ENCODE results near the gene CASP12. TPM values are rescaled to one million over a fixed set of nuclear protein-coding genes. Genes with fewer than 3 reads are reported as not detected.

Gene CASP12
- total and polyA plus RNA-seq, 2 of the 4 experiments (the other 2 are of a cell fraction): 0.07 TPM; not detected in 1

DNA sequence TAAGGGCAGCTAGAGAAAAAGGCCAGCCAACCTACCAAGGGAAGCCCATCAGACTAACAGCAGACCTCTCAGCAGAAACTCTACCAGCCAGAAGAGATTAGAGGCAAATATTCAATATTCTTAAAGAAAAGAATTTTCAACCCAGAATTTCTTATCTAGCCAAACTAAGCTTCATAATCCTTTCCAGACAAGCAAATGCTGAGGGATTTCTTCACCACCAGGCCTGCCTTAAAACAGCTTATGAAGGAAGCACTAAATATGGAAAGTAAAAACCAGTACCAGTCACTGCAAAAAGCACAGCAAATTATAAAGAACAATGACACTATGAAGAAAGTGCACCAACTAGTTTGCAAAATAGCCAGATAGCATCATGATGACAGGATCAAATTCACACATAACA lies 30.6 kb upstream of the CASP12 start:
- Histone ChIP-seq H3K36me3 (ENCODE audit: control insufficient read depth, insufficient read depth, low read length) (no peaks in the 10 kb centered on the region), H2BK120ac (ENCODE audit: low read depth, low read length) (no peak overlapping the region), H3K9ac (ENCODE audit: low read depth, low read length) (no peak overlapping the region), H3K27me3 (ENCODE audit: control insufficient read depth, insufficient read depth, low read length) (no peaks in the 10 kb centered on the region), H3K23ac (ENCODE audit: low read depth, low read length) (no peak overlapping the region), H3K18ac (ENCODE audit: low read depth, low read length) (no peak overlapping the region), H3K56ac (ENCODE audit: extremely low read depth, insufficient read depth, low read length) (no peak overlapping the region), H3K4me1 (ENCODE audit: control insufficient read depth, insufficient read depth, low read length) (no peaks in the 10 kb centered on the region), H3K4ac (ENCODE audit: low read depth, low read length) (no peak overlapping the region), H4K5ac (ENCODE audit: low read depth, low read length) (no peak overlapping the region), H2AK9ac (replicated peaks; ENCODE audit: low read depth, low read length, poor library complexity) (no peak overlapping the region), H3K4me3 (ENCODE audit: insufficient read depth, low read depth, low read length) (no peak overlapping the region), H2BK20ac (ENCODE audit: low read depth, low read length) (no peak overlapping the region), H3K9me1 (ENCODE audit: insufficient read depth, low read length) (no peaks in the 10 kb centered on the region), H3K9me3 (ENCODE audit: control insufficient read depth, insufficient read depth, low read length) (no peaks in the 10 kb centered on the region), H2BK5ac (ENCODE audit: low read depth, low read length, poor library complexity, severe bottlenecking) (no peak overlapping the region), H4K20me1 (ENCODE audit: insufficient read depth, low read length) (no peaks in the 10 kb centered on the region), H4K91ac (ENCODE audit: insufficient read depth, low read depth, low read length) (no peak overlapping the region), H3K27ac (ENCODE audit: insufficient read depth, low read length) (no peak overlapping the region), H4K8ac (ENCODE audit: low read depth in 2 of 2, low read length in 2 of 2) (no peak overlapping the region), H2AK5ac (ENCODE audit: low read depth, low read length) (no peak overlapping the region), H3K4me2 (ENCODE audit: low read depth, low read length) (no peak overlapping the region), H2AFZ (replicated peaks; ENCODE audit: low read length, poor library complexity) (no peak overlapping the region), H3K79me1 (ENCODE audit: low read depth in 1 of 2, low read length in 2 of 2) (no peaks in the 10 kb centered on the region), H2BK15ac (ENCODE audit: low read depth, low read length) (no peak overlapping the region), H3K14ac (replicated peaks; ENCODE audit: low read depth, low read length) (no peak overlapping the region)
- ChIA-PET POLR2A (ENCODE audit: unreplicated experiment) (no interaction called here), CTCF (no interaction called here)
- intact Hi-C loops (cut with micrococcal nuclease): no loop called here
- DNase-seq (no peak), ATAC-seq (ENCODE audit: low read depth) (no peak)
- in situ Hi-C loops (cut with MboI; ENCODE audit: low sequenced_read_pairs): loop anchor here (25.0 kb wide), 1 partner anchor 933 kb away; no protein-coding TSS in a partner anchor
- TF ChIP-seq NFE2L2 (IDR thresholded peaks at IDR 0.05; ENCODE audit: low read depth, low read length) (no peak), MXI1 (IDR thresholded peaks at IDR 0.05; ENCODE audit: borderline replicate concordance, low read depth, low read length) (no peak), CEBPB (IDR thresholded peaks at IDR 0.05; ENCODE audit: low read depth, low read length) (no peak), SMC3 (IDR thresholded peaks at IDR 0.05; ENCODE audit: low read depth, low read length) (no peak), CHD1 (IDR thresholded peaks at IDR 0.05; ENCODE audit: low read depth, low read length) (no peak), MAZ (IDR thresholded peaks at IDR 0.05; ENCODE audit: borderline replicate concordance, low read depth, low read length) (no peak), RCOR1 (IDR thresholded peaks at IDR 0.05; ENCODE audit: insufficient replicate concordance, low read length) (no peak), MAFK (IDR thresholded peaks at IDR 0.05; ENCODE audit: low read depth, low read length) (no peak), POLR2A (IDR thresholded peaks at IDR 0.05; ENCODE audit: low read depth, low read length) (no peak), FOS (IDR thresholded peaks at IDR 0.05; ENCODE audit: low read depth, low read length) (no peak), RFX5 (IDR thresholded peaks at IDR 0.05; ENCODE audit: low read depth, low read length) (no peak), BHLHE40 (IDR thresholded peaks at IDR 0.05; ENCODE audit: low read depth, low read length) (no peak)
- TF ChIP-seq, protein P1, sequence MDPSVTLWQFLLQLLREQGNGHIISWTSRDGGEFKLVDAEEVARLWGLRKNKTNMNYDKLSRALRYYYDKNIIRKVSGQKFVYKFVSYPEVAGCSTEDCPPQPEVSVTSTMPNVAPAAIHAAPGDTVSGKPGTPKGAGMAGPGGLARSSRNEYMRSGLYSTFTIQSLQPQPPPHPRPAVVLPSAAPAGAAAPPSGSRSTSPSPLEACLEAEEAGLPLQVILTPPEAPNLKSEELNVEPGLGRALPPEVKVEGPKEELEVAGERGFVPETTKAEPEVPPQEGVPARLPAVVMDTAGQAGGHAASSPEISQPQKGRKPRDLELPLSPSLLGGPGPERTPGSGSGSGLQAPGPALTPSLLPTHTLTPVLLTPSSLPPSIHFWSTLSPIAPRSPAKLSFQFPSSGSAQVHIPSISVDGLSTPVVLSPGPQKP (IDR thresholded peaks at IDR 0.05; ENCODE audit: borderline replicate concordance, low read depth, low read length): no peak
- TF ChIP-seq, protein P2, sequence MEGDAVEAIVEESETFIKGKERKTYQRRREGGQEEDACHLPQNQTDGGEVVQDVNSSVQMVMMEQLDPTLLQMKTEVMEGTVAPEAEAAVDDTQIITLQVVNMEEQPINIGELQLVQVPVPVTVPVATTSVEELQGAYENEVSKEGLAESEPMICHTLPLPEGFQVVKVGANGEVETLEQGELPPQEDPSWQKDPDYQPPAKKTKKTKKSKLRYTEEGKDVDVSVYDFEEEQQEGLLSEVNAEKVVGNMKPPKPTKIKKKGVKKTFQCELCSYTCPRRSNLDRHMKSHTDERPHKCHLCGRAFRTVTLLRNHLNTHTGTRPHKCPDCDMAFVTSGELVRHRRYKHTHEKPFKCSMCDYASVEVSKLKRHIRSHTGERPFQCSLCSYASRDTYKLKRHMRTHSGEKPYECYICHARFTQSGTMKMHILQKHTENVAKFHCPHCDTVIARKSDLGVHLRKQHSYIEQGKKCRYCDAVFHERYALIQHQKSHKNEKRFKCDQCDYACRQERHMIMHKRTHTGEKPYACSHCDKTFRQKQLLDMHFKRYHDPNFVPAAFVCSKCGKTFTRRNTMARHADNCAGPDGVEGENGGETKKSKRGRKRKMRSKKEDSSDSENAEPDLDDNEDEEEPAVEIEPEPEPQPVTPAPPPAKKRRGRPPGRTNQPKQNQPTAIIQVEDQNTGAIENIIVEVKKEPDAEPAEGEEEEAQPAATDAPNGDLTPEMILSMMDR (conservative IDR thresholded peaks at IDR 0.05; ENCODE audit: low read depth, low read length): no peak
- TF ChIP-seq, protein P3, sequence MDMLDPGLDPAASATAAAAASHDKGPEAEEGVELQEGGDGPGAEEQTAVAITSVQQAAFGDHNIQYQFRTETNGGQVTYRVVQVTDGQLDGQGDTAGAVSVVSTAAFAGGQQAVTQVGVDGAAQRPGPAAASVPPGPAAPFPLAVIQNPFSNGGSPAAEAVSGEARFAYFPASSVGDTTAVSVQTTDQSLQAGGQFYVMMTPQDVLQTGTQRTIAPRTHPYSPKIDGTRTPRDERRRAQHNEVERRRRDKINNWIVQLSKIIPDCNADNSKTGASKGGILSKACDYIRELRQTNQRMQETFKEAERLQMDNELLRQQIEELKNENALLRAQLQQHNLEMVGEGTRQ (IDR thresholded peaks at IDR 0.05; ENCODE audit: low read depth, low read length): no peak
- BruUV-seq (replicated peaks): no TSS peak
- dilution Hi-C loops (cut with HindIII; ENCODE audit: low sequenced_read_pairs, unreplicated experiment): no loop called here
